Hepatocyte (in vitro differentiated cells): ENCODE results near the gene GPD2. TPM values are rescaled to one million over a fixed set of nuclear protein-coding genes. Genes with fewer than 3 reads are reported as not detected.

Source experiments
- DNase-seq: peaks from one replicate; pipeline ENCODE4 v3.0.0-alpha.2; 2016; ENCODE audit warnings: low spot score
- H2AFZ ChIP-seq: fragments of 200-600 bp; sonication (generic); 2 replicates; pipeline ENCODE4 v1.6.0; 2016; ENCODE audit warnings: antibody characterized with exemption, mild to moderate bottlenecking
- H3K27ac ChIP-seq: fragments of 200-600 bp; sonication (generic); 2 replicates; pipeline ENCODE4 v1.5.1; 2016; ENCODE audit warnings: mild to moderate bottlenecking
- H3K27me3 ChIP-seq: fragments of 200-600 bp; sonication (generic); 2 replicates; pipeline ENCODE4 v1.6.1; 2016
- H3K36me3 ChIP-seq: fragments of 200-600 bp; sonication (generic); replicated peaks from 2 replicates; pipeline ENCODE4 v1.5.1; 2016; ENCODE audit warnings: low read depth; ENCODE audit not compliant: insufficient read depth
- H3K4me1 ChIP-seq: fragments of 200-600 bp; sonication (generic); 2 replicates; pipeline ENCODE4 v1.5.1; 2016; ENCODE audit warnings: mild to moderate bottlenecking, moderate library complexity; ENCODE audit not compliant: insufficient read depth
- H3K4me2 ChIP-seq: fragments of 200-600 bp; sonication (generic); 2 replicates; pipeline ENCODE4 v1.6.0; 2016
- H3K4me3 ChIP-seq: fragments of 200-600 bp; sonication (generic); 2 replicates; pipeline ENCODE4 v1.5.1; 2016; ENCODE audit warnings: mild to moderate bottlenecking
- H3K79me2 ChIP-seq: fragments of 200-600 bp; sonication (generic); 2 replicates; pipeline ENCODE4 v1.6.0; 2017; ENCODE audit warnings: mild to moderate bottlenecking
- H3K9me2 ChIP-seq: fragments of 200-600 bp; sonication (generic); replicated peaks from 2 replicates; pipeline ENCODE4 v1.6.0; 2017; ENCODE audit warnings: mild to moderate bottlenecking; ENCODE audit not compliant: insufficient read depth
- H3K9me3 ChIP-seq: fragments of 200-600 bp; sonication (generic); 2 replicates; pipeline ENCODE4 v1.5.1; 2016; ENCODE audit warnings: low read depth, mild to moderate bottlenecking
- H4K20me1 ChIP-seq: fragments of 200-600 bp; sonication (generic); 2 replicates; pipeline ENCODE4 v1.6.0; 2016; ENCODE audit warnings: mild to moderate bottlenecking; ENCODE audit not compliant: insufficient read depth, poor library complexity, severe bottlenecking
- EZH2 ChIP-seq: fragments of 200-600 bp; sonication (generic); IDR thresholded peaks from 2 replicates; pipeline ENCODE4 v1.6.1; 2016; ENCODE audit warnings: antibody characterized with exemption, mild to moderate bottlenecking, borderline replicate concordance
- EZH2phosphoT487 ChIP-seq: fragments of 200-600 bp; sonication (generic); IDR thresholded peaks from one replicate; pipeline ENCODE4 v1.6.1; 2018; ENCODE audit warnings: antibody characterized with exemption, mild to moderate bottlenecking, low read depth, moderate library complexity; ENCODE audit not compliant: unreplicated experiment, severe bottlenecking
- WGBS: methylation state at CpG from one replicate; pipeline ENCODE4 v1.1.6; 2016; ENCODE audit warnings: low lambda C conversion rate; ENCODE audit errors: missing lambda C conversion rate; 5-methylcytosine and 5-hydroxymethylcytosine counted together
- polyA plus RNA-seq: library from polyadenylated mRNA; unstranded; fragments of >200 nt; fragmentation: Nextera tagmentation; extraction: Ambion mirVana; gene quantifications from 2 replicates; pipeline ENCODE4 v1.2.1, GENCODE V29; 2016
- total RNA-seq: library from RNA; depleted of rRNA; stranded (reverse); fragments of >200 nt; gene quantifications from 2 replicates; pipeline ENCODE4 v1.2.3, GENCODE V29; 2014
- TF ChIP-seq, protein P1 (sequence below): fragments of 200-600 bp; sonication (generic); IDR thresholded peaks from 2 replicates; pipeline ENCODE4 v1.5.1; 2016; ENCODE audit warnings: antibody characterized with exemption, mild to moderate bottlenecking; ENCODE audit not compliant: poor library complexity

GPD2 gene
- total and polyA plus RNA-seq, 2 experiments from 2014 or later = 10.8 to 71.7 TPM

DNA sequence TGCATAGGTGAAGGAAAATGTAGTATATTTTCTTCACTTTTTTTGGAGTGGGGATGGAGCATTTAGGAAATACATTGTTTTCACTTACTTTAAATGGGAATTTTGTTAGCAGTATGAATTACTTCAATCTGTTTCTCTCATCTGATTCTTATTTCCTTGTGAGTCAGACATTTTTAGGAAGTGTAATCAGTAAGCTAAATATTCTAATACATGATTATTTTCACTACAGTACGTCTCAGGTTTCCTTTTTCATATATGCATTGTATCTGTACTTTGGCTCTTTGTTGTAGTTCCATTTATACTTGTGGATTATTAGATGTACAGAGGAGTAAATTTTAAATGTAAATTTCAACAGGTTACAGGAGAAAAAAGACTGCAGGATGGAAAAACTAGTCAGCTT, 27.9 kb downstream of the GPD2 start:
- 80% methylated on average over 1 of the region's 1 CpG for WGBS

DNA sequence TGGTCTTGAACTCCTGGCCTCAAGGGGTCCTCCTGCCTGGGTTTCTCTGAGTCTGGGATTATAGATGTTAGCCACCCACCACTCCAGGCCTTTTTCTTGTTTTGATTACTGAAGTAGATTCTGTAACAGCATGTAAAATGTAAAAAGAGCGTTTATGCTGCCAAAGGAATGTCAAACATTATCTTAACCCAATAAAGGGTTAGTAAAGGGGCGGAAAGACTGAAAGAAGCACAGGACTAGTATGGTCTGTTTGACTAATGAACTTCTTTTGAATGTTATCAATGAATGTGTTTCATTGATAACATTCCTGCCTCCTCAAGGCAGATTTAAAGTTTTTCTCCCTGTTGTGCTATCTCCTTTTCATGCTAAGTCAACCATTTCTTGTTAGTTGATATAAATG, 29.4 kb downstream of the GPD2 start:
- H2AFZ ChIP-seq = no peak overlapping the region
- H3K27me3 ChIP-seq = no peaks in the 10 kb centered on the region
- WGBS = 28% methylated on average over 2 of the region's 2 CpGs
- TF ChIP-seq EZH2phosphoT487 (no peak), EZH2 (no peak)
- TF ChIP-seq, protein P1, sequence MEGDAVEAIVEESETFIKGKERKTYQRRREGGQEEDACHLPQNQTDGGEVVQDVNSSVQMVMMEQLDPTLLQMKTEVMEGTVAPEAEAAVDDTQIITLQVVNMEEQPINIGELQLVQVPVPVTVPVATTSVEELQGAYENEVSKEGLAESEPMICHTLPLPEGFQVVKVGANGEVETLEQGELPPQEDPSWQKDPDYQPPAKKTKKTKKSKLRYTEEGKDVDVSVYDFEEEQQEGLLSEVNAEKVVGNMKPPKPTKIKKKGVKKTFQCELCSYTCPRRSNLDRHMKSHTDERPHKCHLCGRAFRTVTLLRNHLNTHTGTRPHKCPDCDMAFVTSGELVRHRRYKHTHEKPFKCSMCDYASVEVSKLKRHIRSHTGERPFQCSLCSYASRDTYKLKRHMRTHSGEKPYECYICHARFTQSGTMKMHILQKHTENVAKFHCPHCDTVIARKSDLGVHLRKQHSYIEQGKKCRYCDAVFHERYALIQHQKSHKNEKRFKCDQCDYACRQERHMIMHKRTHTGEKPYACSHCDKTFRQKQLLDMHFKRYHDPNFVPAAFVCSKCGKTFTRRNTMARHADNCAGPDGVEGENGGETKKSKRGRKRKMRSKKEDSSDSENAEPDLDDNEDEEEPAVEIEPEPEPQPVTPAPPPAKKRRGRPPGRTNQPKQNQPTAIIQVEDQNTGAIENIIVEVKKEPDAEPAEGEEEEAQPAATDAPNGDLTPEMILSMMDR = no peak
- H3K27ac ChIP-seq = peak overlapping the region; percentile 59
- H3K9me2 ChIP-seq = no peaks in the 10 kb centered on the region
- H3K4me1 ChIP-seq = peaks cover 28% of the 10 kb centered on the region
- DNase-seq = no peak
- no peaks in the 10 kb centered on the region for H3K36me3 ChIP-seq
- peak overlapping the region; percentile 29 for H3K4me2 ChIP-seq
- H3K4me3 ChIP-seq = no peak overlapping the region
- no peaks in the 10 kb centered on the region for H4K20me1 ChIP-seq
- H3K9me3 ChIP-seq = no peaks in the 10 kb centered on the region
- peaks cover 46% of the 10 kb centered on the region for H3K79me2 ChIP-seq

More for the DNA sequence above, 27.9 kb downstream of the GPD2 start:
- H3K27ac ChIP-seq = no peak overlapping the region
- no peak overlapping the region for H2AFZ ChIP-seq
- no peak overlapping the region for H3K4me3 ChIP-seq
- no peaks in the 10 kb centered on the region for H3K27me3 ChIP-seq
- H3K9me2 ChIP-seq = no peaks in the 10 kb centered on the region
- H3K36me3 ChIP-seq = no peaks in the 10 kb centered on the region
- DNase-seq = no peak
- H3K4me1 ChIP-seq = peaks cover 28% of the 10 kb centered on the region
- H3K4me2 ChIP-seq = no peak overlapping the region
- TF ChIP-seq EZH2 (no peak), EZH2phosphoT487 (no peak)
- TF ChIP-seq, protein P1 = no peak
- peaks cover 37% of the 10 kb centered on the region for H3K79me2 ChIP-seq
- H3K9me3 ChIP-seq = no peaks in the 10 kb centered on the region
- H4K20me1 ChIP-seq = no peaks in the 10 kb centered on the region

- WGBS = 47% methylated on average over 3 of the region's 3 CpGs
- H3K9me2 ChIP-seq = no peaks in the 10 kb centered on the region
- no peaks in the 10 kb centered on the region for H4K20me1 ChIP-seq
- no peaks in the 10 kb centered on the region for H3K27me3 ChIP-seq
- H3K36me3 ChIP-seq = no peaks in the 10 kb centered on the region
- H3K4me1 ChIP-seq = peaks cover 28% of the 10 kb centered on the region
- H3K4me2 ChIP-seq = peak overlapping the region; percentile 57
- no peak overlapping the region for H2AFZ ChIP-seq
- no peak for DNase-seq
- no peak overlapping the region for H3K4me3 ChIP-seq
- H3K27ac ChIP-seq = peak overlapping the region; percentile 59
- no peaks in the 10 kb centered on the region for H3K9me3 ChIP-seq
- H3K79me2 ChIP-seq = peaks cover 49% of the 10 kb centered on the region
- TF ChIP-seq, protein P1 = no peak
- TF ChIP-seq EZH2 (no peak), EZH2phosphoT487 (no peak)
Observed at GRCh38 chr2:156466739-156467405, 30.7 kb downstream of the GPD2 start.
